NCI-H2081 treated with DMSO at 0.1 percent for 48 hours (cell line): ENCODE measurements around the gene CTDSP2.
"Not testable (repeated sequence)": the region's sequence is repeated elsewhere in the genome, so short reads cannot be mapped to it uniquely, and the experiment has no call there.

Experiments
- DNase-seq: peaks from one replicate; lab custom pipeline; 2025; lab: John Stamatoyannopoulos, UW

Gene CTDSP2

GRCh38 chr12:57782243-57782607 lies 64.3 kb downstream of the CTDSP2 start:
- no peak for DNase-seq

GRCh38 chr12:57781801-57782200 lies 64.7 kb downstream of the CTDSP2 start:
- no peak for DNase-seq

GRCh38 chr12:57781244-57781643 lies 65.3 kb downstream of the CTDSP2 start:
- DNase-seq: no peak

- DNase-seq: no peak
Measured at GRCh38 chr12:57780284-57780897, 66.1 kb downstream of the CTDSP2 start.

- no peak for DNase-seq
Measured at GRCh38 chr12:57779736-57780135, 66.8 kb downstream of the CTDSP2 start.

GRCh38 chr12:57777911-57778310 lies 68.6 kb downstream of the CTDSP2 start:
- DNase-seq: no peak

GRCh38 chr12:57777367-57777766 lies 69.2 kb downstream of the CTDSP2 start:
- DNase-seq: no peak

- no peak for DNase-seq
Measured at GRCh38 chr12:57776247-57776587, 70.3 kb downstream of the CTDSP2 start.

GRCh38 chr12:57775563-57776246 lies 70.8 kb downstream of the CTDSP2 start:
- DNase-seq: no peak

- no peak for DNase-seq
Measured at GRCh38 chr12:57775044-57775443, 71.5 kb downstream of the CTDSP2 start.

GRCh38 chr12:57774634-57775033 lies 71.9 kb downstream of the CTDSP2 start:
- not testable (repeated sequence) for DNase-seq

- DNase-seq: no peak
Measured at GRCh38 chr12:57772429-57773322, 73.9 kb downstream of the CTDSP2 start, which contains the start of gene EEF1AKMT3. TSS of gene EEF1AKMT3 (plus strand) at chr12:57772614. CDS start at chr12:57772725, 111 bp downstream.

GRCh38 chr12:57771873-57772428 lies 74.6 kb downstream of the CTDSP2 start, which contains the start of gene METTL1:
TSS of gene METTL1 (minus strand) at chr12:57772105. CDS start at chr12:57772083, 22 bp downstream.
- DNase-seq: peak; percentile 72

GRCh38 chr12:57771236-57771872 lies 75.2 kb downstream of the CTDSP2 start:
- DNase-seq: peak; percentile 51

GRCh38 chr12:57770734-57771133 lies 75.8 kb downstream of the CTDSP2 start:
- no peak for DNase-seq
